CD14-positive monocyte (primary cell): ENCODE measurements around the gene CKS1B. TPM values are rescaled to one million over a fixed set of nuclear protein-coding genes. Genes with fewer than 3 reads are reported as not detected.

Experiments used
- DNase-seq, 3 donors: peaks; one replicate each; pipeline ENCODE4 v3.0.0-alpha.2; 2011 to 2022
- H2AFZ ChIP-seq: 2 replicates; pipeline ENCODE4 v1.6.0; 2012; ENCODE audit warnings: mild to moderate bottlenecking, low read depth, low read length, inconsistent platforms; ENCODE audit not compliant: insufficient read depth, poor library complexity, severe bottlenecking
- H3K27ac ChIP-seq, 2 donors: 1 replicate in 1 of 2; 2 replicates in 1 of 2; pipeline ENCODE4 v1.5.1; 2012 to 2013; ENCODE audit warnings: low read length in 2 of 2, control low read depth in 1 of 2, inconsistent platforms in 1 of 2, low read depth in 1 of 2, mild to moderate bottlenecking in 1 of 2
- H3K27me3 ChIP-seq, 2 donors: one replicate each; pipeline versions ENCODE4 v1.6.0 to v1.6.1; 2011 to 2013; ENCODE audit warnings: low read length in 2 of 2; ENCODE audit not compliant: control insufficient read depth in 2 of 2, insufficient read depth in 2 of 2
- H3K36me3 ChIP-seq, 2 donors: replicated peaks in 1 of 2; 1 replicate in 1 of 2; 2 replicates in 1 of 2; pipeline versions ENCODE4 v1.5.1 to v1.6.1; 2012 to 2013; ENCODE audit warnings: low read length in 2 of 2, control low read depth in 1 of 2, inconsistent platforms in 1 of 2, mild to moderate bottlenecking in 1 of 2; ENCODE audit not compliant: insufficient read depth in 2 of 2, control insufficient read depth in 1 of 2
- H3K4me1 ChIP-seq, 2 donors: 1 replicate in 1 of 2; 2 replicates in 1 of 2; pipeline versions ENCODE4 v1.5.1 to v1.6.1; 2012 to 2013; ENCODE audit warnings: low read length in 2 of 2, control low read depth in 1 of 2, inconsistent platforms in 1 of 2, mild to moderate bottlenecking in 1 of 2, moderate library complexity in 1 of 2; ENCODE audit not compliant: insufficient read depth in 2 of 2, control insufficient read depth in 1 of 2
- H3K4me2 ChIP-seq: replicated peaks from 2 replicates; pipeline ENCODE3; 2012; ENCODE audit warnings: low read length, moderate library complexity, mild to moderate bottlenecking; ENCODE audit not compliant: poor library complexity, severe bottlenecking; ENCODE audit errors: extremely low read depth
- H3K4me3 ChIP-seq, 3 experiments: fragments of 200-600 bp in 1 of 3; sonication (generic) in 1 of 3; replicated peaks in 1 of 3; 1 replicate in 2 of 3; 2 replicates in 1 of 3; pipeline ENCODE4 v1.5.1; 2011 to 2013; ENCODE audit warnings: low read length in 3 of 3, mild to moderate bottlenecking in 3 of 3, control low read depth in 2 of 3, low read depth in 2 of 3, inconsistent platforms in 1 of 3, moderate library complexity in 1 of 3
- H3K79me2 ChIP-seq: 2 replicates; pipeline ENCODE4 v1.6.0; 2012; ENCODE audit warnings: mild to moderate bottlenecking, control low read depth, inconsistent platforms, low read length, moderate library complexity; ENCODE audit not compliant: insufficient read depth
- H3K9ac ChIP-seq: 2 replicates; pipeline ENCODE4 v1.6.0; 2017; ENCODE audit warnings: low read length, mild to moderate bottlenecking; ENCODE audit not compliant: insufficient read depth, poor library complexity, severe bottlenecking
- H3K9me3 ChIP-seq, 2 donors: replicated peaks in 1 of 2; 1 replicate in 1 of 2; 2 replicates in 1 of 2; pipeline versions ENCODE4 v1.5.1 to v1.6.1; 2012 to 2013; ENCODE audit warnings: low read length in 2 of 2, control low read depth in 1 of 2; ENCODE audit not compliant: control insufficient read depth in 1 of 2, insufficient read depth in 1 of 2
- H4K20me1 ChIP-seq: 2 replicates; pipeline ENCODE4 v1.6.0; 2012; ENCODE audit warnings: mild to moderate bottlenecking, low read length, control low read depth, moderate library complexity; ENCODE audit not compliant: insufficient read depth
- H3K27ac Mint-ChIP-seq, 7 donors: one replicate each; pipeline ENCODE4 v1.8.0; 2020; ENCODE audit warnings: mild to moderate bottlenecking in 7 of 7, mixed read lengths in 7 of 7, moderate library complexity in 6 of 7, inconsistent platforms in 2 of 7
- H3K27me3 Mint-ChIP-seq, 3 donors: one replicate each; pipeline ENCODE4 v1.8.0; 2021 to 2022; ENCODE audit warnings: low read depth in 3 of 3, mild to moderate bottlenecking in 3 of 3, mixed read lengths in 3 of 3, moderate library complexity in 3 of 3, inconsistent platforms in 1 of 3
- H3K36me3 Mint-ChIP-seq, 2 donors: one replicate each; pipeline ENCODE4 v1.8.0; 2020; ENCODE audit warnings: mixed read lengths in 2 of 2, inconsistent platforms in 1 of 2, mild to moderate bottlenecking in 1 of 2
- H3K4me1 Mint-ChIP-seq: one replicate; pipeline ENCODE4 v1.8.0; 2020; ENCODE audit warnings: mild to moderate bottlenecking, mixed read lengths
- H3K4me3 Mint-ChIP-seq, 2 donors: one replicate each; pipeline ENCODE4 v1.8.0; 2020; ENCODE audit warnings: mild to moderate bottlenecking in 2 of 2, mixed read lengths in 2 of 2, moderate library complexity in 1 of 2
- H3K9me3 Mint-ChIP-seq, 7 donors: one replicate each; pipeline ENCODE4 v1.8.0; 2020 to 2022; ENCODE audit warnings: mixed read lengths in 7 of 7, mild to moderate bottlenecking in 6 of 7, moderate library complexity in 6 of 7, inconsistent platforms in 2 of 7
- CTCF ChIP-seq: fragments of 200-600 bp; IDR thresholded peaks from one replicate; pipeline ENCODE4 v1.8.0; 2022; ENCODE audit warnings: antibody characterized with exemption, mild to moderate bottlenecking
- WGBS: methylation state at CpG from one replicate; pipeline ENCODE4 v1.1.5; 2013; ENCODE audit warnings: missing lambda C conversion rate; ENCODE audit not compliant: insufficient coverage; 5-methylcytosine and 5-hydroxymethylcytosine counted together
- intact Hi-C, 2 donors: fragments of 100-400 bp; cut with micrococcal nuclease; formaldehyde crosslinking; loops; one replicate each; pipeline versions ENCODE4 v1.15.0 to v1.15.1; 2023
- polyA plus RNA-seq, 3 donors: library from polyadenylated mRNA; depleted of rRNA in 1 of 3; unstranded in 2 of 3; stranded (reverse) in 1 of 3; fragments of 300-500 nt in 2 of 3; fragments of >200 nt in 1 of 3; fragmentation: Illumina TruSeq in 2 of 3; gene quantifications; 1 replicate in 2 of 3; 2 replicates in 1 of 3; pipeline ENCODE4 v1.2.3, GENCODE V29; 2012 to 2021

CKS1B gene
- polyA plus RNA-seq, 3 donors = 9.4 to 22.6 (median 18.0) TPM

- intact Hi-C loops = no loop called here
- Mint-ChIP-seq H3K27ac (peak overlapping the region; percentile 38 to 95 (median 92)), H3K27me3 (peaks cover 0 to 2% (median 0%) of the 10 kb centered on the region in 3 donors), H3K4me1 (peaks cover 75% of the 10 kb centered on the region), H3K4me3 (peak overlapping the region; percentile 68 to 81), H3K9me3 (no peaks in the 10 kb centered on the region), H3K36me3 (peaks cover 29 to 58% of the 10 kb centered on the region in 2 donors)
- no peak for TF ChIP-seq CTCF
- Histone ChIP-seq H3K9ac (no peak overlapping the region), H3K4me1 (peaks cover 85 to 100% of the 10 kb centered on the region in 2 donors), H4K20me1 (peaks cover 89% of the 10 kb centered on the region), H3K79me2 (peaks cover 98% of the 10 kb centered on the region), H3K36me3 (peaks cover 35 to 43% of the 10 kb centered on the region in 2 donors), H3K4me3 (peak overlapping the region in 2 of 3 experiments; percentile 93 to 100), H3K27me3 (no peaks in the 10 kb centered on the region), H2AFZ (no peak overlapping the region), H3K9me3 (no peaks in the 10 kb centered on the region), H3K4me2 (peak overlapping the region; percentile 100), H3K27ac (peak overlapping the region; percentile 91 to 99)
- WGBS = no CpG with 5 or more reads among the region's 9 CpGs
- peak; percentile 47 to 66 (median 58) for DNase-seq
Observed at GRCh38 chr1:155012026-155012546, 37.6 kb downstream of the CKS1B start.

- TF ChIP-seq CTCF = no peak
- H3K36me3 ChIP-seq = peaks cover 35 to 43% of the 10 kb centered on the region in 2 donors
- intact Hi-C loops = no loop called here
- no peaks in the 10 kb centered on the region for H3K27me3 ChIP-seq
- Mint-ChIP-seq H3K27me3 (peaks cover 0 to 2% (median 0%) of the 10 kb centered on the region in 3 donors), H3K4me1 (peaks cover 74% of the 10 kb centered on the region), H3K27ac (peak overlapping the region; percentile 38 to 95 (median 92)), H3K4me3 (peak overlapping the region; percentile 68 to 80), H3K36me3 (peaks cover 29 to 61% of the 10 kb centered on the region in 2 donors), H3K9me3 (no peaks in the 10 kb centered on the region)
- peak overlapping the region; percentile 91 to 99 for H3K27ac ChIP-seq
- peaks cover 85 to 100% of the 10 kb centered on the region in 2 donors for H3K4me1 ChIP-seq
- H3K4me2 ChIP-seq = peak overlapping the region; percentile 100
- no peaks in the 10 kb centered on the region for H3K9me3 ChIP-seq
- peak overlapping the region; percentile 21 for H3K9ac ChIP-seq
- H4K20me1 ChIP-seq = peaks cover 94% of the 10 kb centered on the region
- peak in 2 of 3 donors; percentile 56 to 65 for DNase-seq
- WGBS = no CpG with 5 or more reads among the region's 3 CpGs
- H3K79me2 ChIP-seq = peaks cover 97% of the 10 kb centered on the region
- no peak overlapping the region for H2AFZ ChIP-seq
- H3K4me3 ChIP-seq = peak overlapping the region in 1 of 3 experiments; percentile 100
Observed at GRCh38 chr1:155012776-155013602, 38.5 kb downstream of the CKS1B start.
